ENCODE measurements around the gene ZNF526. TPM values are rescaled to one million over a fixed set of nuclear protein-coding genes. Genes with fewer than 3 reads are reported as not detected.

Gene ZNF526
- total and polyA plus RNA-seq, 9 of the 15 experiments (the other 6 are each of a cell fraction or from before 2014, with no cell fraction given): 1.3 to 17.9 (median 6.2) TPM

- no TSS peak for BruUV-seq (replicated peaks)
- POLR2A ChIA-PET: interaction anchor here (0.6 to 0.7 kb wide), 2 partner anchors 9 to 24 kb away, joined by 3 to 5 read pairs; no protein-coding TSS in a partner anchor
Observed at GRCh38 chr19:42273407-42274064, 53.4 kb downstream of the ZNF526 start.

More at GRCh38 chr19:42273407-42274064, 53.4 kb downstream of the ZNF526 start:
- Histone ChIP-seq H3K4me2 (ENCODE audit: insufficient read depth, low read length) (no peak overlapping the region), H3K4me3 (no peak overlapping the region), H4K20me1 (replicated peaks; ENCODE audit: control insufficient read depth, insufficient read depth, low read length) (no peaks in the 10 kb centered on the region), H3K9me3 (replicated peaks; ENCODE audit: control insufficient read depth, insufficient read depth, low read depth, low read length) (no peaks in the 10 kb centered on the region), H3K4me1 (replicated peaks in 1 of 2; ENCODE audit: control insufficient read depth in 2 of 2, insufficient read depth in 2 of 2, low read length in 2 of 2) (peaks cover 11 to 51% of the 10 kb centered on the region in 2 experiments), H2AFZ (ENCODE audit: low read depth, low read length) (no peak overlapping the region), H3K9ac (ENCODE audit: insufficient read depth in 1 of 2, low read depth in 2 of 2, low read length in 2 of 2) (peak overlapping the region in 1 of 2 experiments; percentile 17; a peak in 1 of 4 replicates), H3K79me2 (ENCODE audit: control insufficient read depth, insufficient read depth, low read length) (peaks cover 32% of the 10 kb centered on the region), H3K27me3 (ENCODE audit: control insufficient read depth in 2 of 2, insufficient read depth in 2 of 2, low read length in 2 of 2) (no peaks in the 10 kb centered on the region), H3K27ac (ENCODE audit: extremely low read depth, low read depth, low read length) (no peak overlapping the region), H3K36me3 (ENCODE audit: control insufficient read depth, insufficient read depth, low read length) (peaks cover 59% of the 10 kb centered on the region), H3K9me1 (ENCODE audit: control insufficient read depth, insufficient read depth, low read length) (no peaks in the 10 kb centered on the region)
- in situ Hi-C loops (cut with MboI) (no loop called here), intact Hi-C loops (cut with micrococcal nuclease) (no loop called here)
- ATAC-seq: no peak
- FAIRE-seq: no peak
- CTCF ChIA-PET (ENCODE audit: low intra/inter-chr PET ratio): no interaction called here
- TF ChIP-seq POLR2G (IDR thresholded peaks at IDR 0.05; ENCODE audit: low read depth, low read length) (peak; percentile 52), NR0B1 (IDR thresholded peaks at IDR 0.05; ENCODE audit: partially characterized antibody) (no peak)
- DNase-seq (ENCODE audit: extremely low read depth in 1 of 4, low spot score in 3 of 4): no peak
- 96% methylated on average over 34 of the region's 43 CpGs for WGBS (ENCODE audit: insufficient coverage, low coverage, missing lambda C conversion rate)

Data from K562 (cell line).